AG09319 (cell line): ENCODE measurements around the gene SLC10A7.

ENCODE experiments used
- DNase-seq: peaks from one replicate; pipeline ENCODE4 v3.0.0-alpha.2; 2010; ENCODE audit warnings: low read depth; ENCODE audit errors: extremely low read depth
- CTCF ChIP-seq: IDR thresholded peaks from 2 replicates; pipeline ENCODE4 v1.5.1; 2011; ENCODE audit warnings: low read depth, mild to moderate bottlenecking, inconsistent platforms, low read length, moderate library complexity

The SLC10A7 gene

GRCh38 chr4:146398896-146399445 is 122.8 kb downstream of the SLC10A7 start:
- no peak for DNase-seq
- no peak for TF ChIP-seq CTCF

GRCh38 chr4:146398404-146398803 is 123.3 kb downstream of the SLC10A7 start:
- no peak for TF ChIP-seq CTCF
- peak; percentile 31 for DNase-seq

- no peak for DNase-seq
- no peak for TF ChIP-seq CTCF
These were observed 132.2 kb downstream of the SLC10A7 start for GRCh38 chr4:146389561-146389960.

- no peak for DNase-seq
- no peak for TF ChIP-seq CTCF
These were observed 139.5 kb downstream of the SLC10A7 start for GRCh38 chr4:146382194-146382593.

- no peak for DNase-seq
- no peak for TF ChIP-seq CTCF
These were observed 140.4 kb downstream of the SLC10A7 start for GRCh38 chr4:146381263-146381872.

GRCh38 chr4:146379744-146380143 is 142.0 kb downstream of the SLC10A7 start:
- no peak for TF ChIP-seq CTCF

GRCh38 chr4:146371812-146372211 is 149.9 kb downstream of the SLC10A7 start:
- DNase-seq: no peak
- TF ChIP-seq CTCF: no peak

More at GRCh38 chr4:146379744-146380143, 142.0 kb downstream of the SLC10A7 start:
- DNase-seq: no peak
